Spleen (tissue), 11 donors: ENCODE results near the gene MOCS3. TPM values are rescaled to one million over a fixed set of nuclear protein-coding genes. Genes with fewer than 3 reads are reported as not detected.

Experiments
- DNase-seq: peaks from one replicate; pipeline ENCODE4 v3.0.0-alpha.2; 2020
- H3K27ac ChIP-seq, 8 donors: fragments of 200-600 bp; sonication (generic) in 7 of 8; 1 replicate in 4 of 8; 2 replicates in 4 of 8; pipeline versions ENCODE4 v1.5.0 to v1.8.0; 2016 to 2021; ENCODE audit warnings: inconsistent platforms in 4 of 8, mild to moderate bottlenecking in 4 of 8, moderate library complexity in 1 of 8
- H3K27me3 ChIP-seq, 7 donors: fragments of 200-600 bp; sonication (generic) in 6 of 7; replicated peaks in 1 of 7; 1 replicate in 4 of 7; 2 replicates in 3 of 7; pipeline versions ENCODE4 v1.5.0 to v1.8.0; 2016 to 2021; ENCODE audit warnings: inconsistent platforms in 3 of 7, mild to moderate bottlenecking in 1 of 7
- H3K36me3 ChIP-seq, 6 donors: fragments of 200-600 bp; sonication (generic) in 5 of 6; 1 replicate in 4 of 6; 2 replicates in 2 of 6; pipeline versions ENCODE4 v1.5.0 to v1.8.0; 2016 to 2021; ENCODE audit warnings: inconsistent platforms in 2 of 6
- H3K4me1 ChIP-seq, 6 donors: fragments of 200-600 bp; sonication (generic) in 5 of 6; 1 replicate in 3 of 6; 2 replicates in 3 of 6; pipeline versions ENCODE4 v1.5.0 to v1.8.0; 2016 to 2021; ENCODE audit warnings: inconsistent platforms in 3 of 6
- H3K4me3 ChIP-seq, 8 donors: fragments of 200-600 bp; sonication (generic) in 7 of 8; 1 replicate in 4 of 8; 2 replicates in 4 of 8; pipeline versions ENCODE4 v1.5.0 to v1.8.0; 2016 to 2021; ENCODE audit warnings: inconsistent platforms in 4 of 8, mild to moderate bottlenecking in 4 of 8, moderate library complexity in 2 of 8
- H3K9me3 ChIP-seq, 8 donors: fragments of 200-600 bp; sonication (generic) in 7 of 8; 1 replicate in 4 of 8; 2 replicates in 4 of 8; pipeline versions ENCODE4 v1.5.0 to v1.8.0; 2016 to 2021; ENCODE audit warnings: inconsistent platforms in 4 of 8
- POLR2A ChIP-seq, 3 donors: fragments of 450-650 bp; IDR thresholded peaks; one replicate each; pipeline ENCODE4 v1.5.1; 2017; ENCODE audit warnings: antibody characterized with exemption in 3 of 3, mild to moderate bottlenecking in 1 of 3
- POLR2AphosphoS5 ChIP-seq, 3 donors: sonication (generic); formaldehyde crosslinking; IDR thresholded peaks; one replicate each; pipeline ENCODE4 v1.5.1; 2017; ENCODE audit warnings: antibody characterized with exemption in 3 of 3
- WGBS, 5 donors: extraction: QIAGEN DNeasy Blood & Tissue Kit in 3 of 5; methylation state at CpG; one replicate each; pipeline versions ENCODE4 v1.1.5 to v1.1.7; 2013 to 2018; 5-methylcytosine and 5-hydroxymethylcytosine counted together
- intact Hi-C: fragments of 100-400 bp; cut with DNase I; formaldehyde crosslinking; loops from one replicate; pipeline ENCODE4 v1.15.0; 2023; ENCODE audit warnings: low total_unique reads
- polyA plus RNA-seq, 3 donors: library from polyadenylated mRNA; stranded (reverse); fragments of 200-250 nt; gene quantifications; one replicate each; pipeline ENCODE4 v1.2.1, GENCODE V29; 2013
- total RNA-seq, 7 donors: library from RNA; depleted of rRNA in 3 of 7; stranded (reverse); fragments of >200 nt in 3 of 7; fragmentation: NEBNext Ultra II Directional in 4 of 7; extraction: Animal tissue kit (Norgen Biotek cat#: 25700) in 4 of 7; gene quantifications; one replicate each; pipeline versions ENCODE4 v1.1.0 to v1.2.1, GENCODE V29; 2016 to 2021
- TF ChIP-seq, protein P1 (sequence below), 11 experiments: fragments of 200-600 bp in 7 of 11; fragments of 450-650 bp in 4 of 11; sonication (generic) in 4 of 11; IDR thresholded peaks in 8 of 11; conservative IDR thresholded peaks in 3 of 11; 1 replicate in 7 of 11; 2 replicates in 4 of 11; pipeline versions ENCODE4 v1.4.0 to v1.8.0; 2016 to 2021; ENCODE audit warnings: antibody characterized with exemption in 11 of 11, inconsistent platforms in 4 of 11, mild to moderate bottlenecking in 1 of 11
- donor health status: healthy with polysubstance abuse.
- donor health status: DM: no; HTN: no; CAD: no; lungs with moderate emphysema.
- donor health status: DM: no; HTN: no; CAD: no.
- donor health status: Bipolar disorder and iron deficiency.
- donor health status: healthy.
- donor health status: DM: no; HTN: no; CAD: no.
- donor health status: DM: yes; HTN: yes; CAD: no.

The MOCS3 gene
- total and polyA plus RNA-seq, 10 donors: 2.6 to 7.0 (median 4.8) TPM

DNA sequence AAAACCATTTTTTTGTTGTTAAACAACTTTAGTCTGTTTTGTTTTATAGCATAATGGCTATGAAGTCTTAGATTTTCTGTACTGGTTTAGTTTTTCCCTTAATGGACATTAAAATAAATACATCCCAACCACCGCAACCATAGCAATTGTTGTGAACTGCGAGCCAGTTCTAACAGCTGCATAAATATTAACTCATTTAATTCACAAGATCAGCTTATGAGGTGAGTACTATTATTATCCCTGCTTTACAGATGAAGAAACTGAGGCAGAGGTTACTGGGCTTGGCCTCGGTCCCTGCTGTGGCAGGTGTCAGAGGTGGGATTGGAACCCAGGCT, 23.1 kb downstream of the MOCS3 start:
- WGBS, 5 donors: 89 to 97% (median 92%) methylated on average over 3 of the region's 3 CpGs
- H3K27ac ChIP-seq: peak overlapping the region in 7 of 8 donors; percentile 51 to 85 (median 78)
- peaks cover 0 to 49% (median 5%) of the 10 kb centered on the region in 7 donors for H3K27me3 ChIP-seq
- H3K4me3 ChIP-seq: no peak overlapping the region
- intact Hi-C loops: loop anchor here (10.0 kb wide), 1 partner anchor 643 kb away; no protein-coding TSS in a partner anchor
- peaks cover 4 to 32% (median 13%) of the 10 kb centered on the region in 6 donors for H3K4me1 ChIP-seq
- no peak for TF ChIP-seq POLR2AphosphoS5 (IDR thresholded peaks at IDR 0.05)
- TF ChIP-seq, protein P1, sequence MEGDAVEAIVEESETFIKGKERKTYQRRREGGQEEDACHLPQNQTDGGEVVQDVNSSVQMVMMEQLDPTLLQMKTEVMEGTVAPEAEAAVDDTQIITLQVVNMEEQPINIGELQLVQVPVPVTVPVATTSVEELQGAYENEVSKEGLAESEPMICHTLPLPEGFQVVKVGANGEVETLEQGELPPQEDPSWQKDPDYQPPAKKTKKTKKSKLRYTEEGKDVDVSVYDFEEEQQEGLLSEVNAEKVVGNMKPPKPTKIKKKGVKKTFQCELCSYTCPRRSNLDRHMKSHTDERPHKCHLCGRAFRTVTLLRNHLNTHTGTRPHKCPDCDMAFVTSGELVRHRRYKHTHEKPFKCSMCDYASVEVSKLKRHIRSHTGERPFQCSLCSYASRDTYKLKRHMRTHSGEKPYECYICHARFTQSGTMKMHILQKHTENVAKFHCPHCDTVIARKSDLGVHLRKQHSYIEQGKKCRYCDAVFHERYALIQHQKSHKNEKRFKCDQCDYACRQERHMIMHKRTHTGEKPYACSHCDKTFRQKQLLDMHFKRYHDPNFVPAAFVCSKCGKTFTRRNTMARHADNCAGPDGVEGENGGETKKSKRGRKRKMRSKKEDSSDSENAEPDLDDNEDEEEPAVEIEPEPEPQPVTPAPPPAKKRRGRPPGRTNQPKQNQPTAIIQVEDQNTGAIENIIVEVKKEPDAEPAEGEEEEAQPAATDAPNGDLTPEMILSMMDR (IDR thresholded peaks at IDR 0.05 in 8 of 11, conservative IDR thresholded peaks at IDR 0.05 in 3 of 11): peak in 1 of 11 experiments; percentile 2
- no peaks in the 10 kb centered on the region for H3K9me3 ChIP-seq
- DNase-seq: no peak
- H3K36me3 ChIP-seq: no peaks in the 10 kb centered on the region

DNA sequence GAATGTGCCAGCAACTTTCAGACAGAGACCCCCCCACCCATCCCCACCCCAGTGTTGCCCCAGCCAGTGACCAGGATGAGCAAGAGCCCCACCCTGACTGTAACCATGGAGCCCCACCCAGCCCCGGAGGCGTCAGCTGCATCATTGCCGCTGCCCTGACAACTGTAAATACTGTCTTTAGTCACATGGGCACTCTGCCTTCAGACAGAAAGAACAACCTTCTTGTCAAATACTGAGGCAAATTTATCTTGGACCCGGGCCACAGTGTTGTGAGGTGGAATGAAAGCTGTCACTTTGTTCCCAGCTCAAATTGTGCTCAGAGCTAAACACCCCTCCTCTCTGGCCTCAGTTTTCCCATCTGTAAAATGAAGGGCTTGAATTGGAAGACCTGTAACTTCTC, 23.7 kb downstream of the MOCS3 start:
- TF ChIP-seq POLR2A (IDR thresholded peaks at IDR 0.05): no peak
- TF ChIP-seq POLR2AphosphoS5 (IDR thresholded peaks at IDR 0.05): no peak
- TF ChIP-seq, protein P1 (IDR thresholded peaks at IDR 0.05 in 8 of 11, conservative IDR thresholded peaks at IDR 0.05 in 3 of 11): no peak
- DNase-seq: no peak
- 39 to 55% (median 43%) methylated on average over 2 to 4 of the region's 4 CpGs for WGBS, 5 donors
- H3K9me3 ChIP-seq: no peaks in the 10 kb centered on the region
- H3K4me3 ChIP-seq: no peak overlapping the region
- peak overlapping the region in 6 of 8 donors; percentile 51 to 85 (median 79) for H3K27ac ChIP-seq
- H3K27me3 ChIP-seq: peaks cover 0 to 55% (median 5%) of the 10 kb centered on the region in 7 donors
- intact Hi-C loops: loop anchor here (10.0 kb wide), 1 partner anchor 642 kb away; no protein-coding TSS in a partner anchor
- peaks cover 4 to 32% (median 13%) of the 10 kb centered on the region in 6 donors for H3K4me1 ChIP-seq
- no peaks in the 10 kb centered on the region for H3K36me3 ChIP-seq

DNA sequence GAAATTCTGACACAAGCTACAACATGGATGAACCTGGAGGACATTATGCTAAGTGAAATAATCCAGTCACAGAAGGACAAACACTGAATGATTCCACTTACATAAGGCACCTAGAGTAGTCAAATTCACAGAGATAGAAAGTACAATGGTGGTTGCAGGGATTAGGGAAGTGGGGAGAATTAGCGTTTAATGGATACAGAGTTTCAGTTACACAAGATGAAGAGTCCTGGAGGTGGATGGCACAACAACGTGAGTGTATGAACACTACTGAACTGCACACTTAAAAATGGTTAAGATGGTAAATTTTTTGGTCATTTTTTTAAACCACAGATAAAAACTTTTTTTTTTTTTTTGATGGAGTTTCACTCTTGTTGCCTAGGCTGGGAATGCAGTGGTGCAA, 24.7 kb downstream of the MOCS3 start:
- no peaks in the 10 kb centered on the region for H3K9me3 ChIP-seq
- peaks cover 0 to 57% (median 5%) of the 10 kb centered on the region in 7 donors for H3K27me3 ChIP-seq
- no peak for TF ChIP-seq POLR2AphosphoS5 (IDR thresholded peaks at IDR 0.05)
- TF ChIP-seq, protein P1 (IDR thresholded peaks at IDR 0.05 in 8 of 11, conservative IDR thresholded peaks at IDR 0.05 in 3 of 11): no peak

DNA sequence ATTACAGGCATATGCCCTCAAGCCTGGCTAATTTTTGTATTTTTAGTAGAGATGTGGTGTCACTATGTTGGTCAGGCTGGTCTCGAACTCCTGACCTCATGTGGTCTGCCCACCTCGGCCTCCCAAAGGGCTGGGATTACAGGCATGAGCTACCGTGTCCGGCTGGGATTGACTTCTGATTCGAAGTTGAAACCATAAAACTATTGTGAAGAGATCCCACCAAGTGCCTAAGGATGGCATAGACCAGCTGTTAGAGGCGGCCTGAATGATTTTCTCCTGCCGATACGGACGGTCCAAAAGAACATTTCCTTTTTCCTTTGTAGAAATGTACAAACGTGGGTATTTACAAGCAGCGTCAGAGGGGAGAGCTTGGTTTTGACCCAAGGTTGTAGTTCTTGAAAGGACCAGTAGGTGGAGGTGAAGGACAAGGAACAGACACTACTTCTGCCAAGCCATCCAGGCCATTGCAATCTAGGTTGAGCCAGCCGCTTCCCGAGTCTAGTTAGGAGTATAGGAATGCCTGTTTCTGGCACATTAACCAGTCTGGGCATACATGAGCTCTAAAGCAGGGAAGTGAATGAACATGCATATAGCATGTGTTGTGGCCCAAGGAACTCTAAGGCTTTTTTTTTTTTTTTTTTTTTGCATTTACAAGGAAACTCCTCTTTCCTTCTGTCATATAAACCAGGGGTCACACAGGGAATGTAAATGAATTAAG, 29.0 kb downstream of the MOCS3 start:
- H3K9me3 ChIP-seq: no peaks in the 10 kb centered on the region
- DNase-seq: no peak
- peaks cover 0 to 48% (median 5%) of the 10 kb centered on the region in 7 donors for H3K27me3 ChIP-seq
- no peak overlapping the region for H3K4me3 ChIP-seq
- intact Hi-C loops: loop anchor here (5.0 to 10.0 kb wide), 2 partner anchors 320 to 637 kb away; no protein-coding TSS in a partner anchor
- H3K4me1 ChIP-seq: peaks cover 0 to 20% (median 2%) of the 10 kb centered on the region in 6 donors
- WGBS, 5 donors: 11 to 23% (median 19%) methylated on average over 13 of the region's 13 CpGs
- no peak for TF ChIP-seq POLR2A (IDR thresholded peaks at IDR 0.05)
- TF ChIP-seq, protein P1 (IDR thresholded peaks at IDR 0.05 in 8 of 11, conservative IDR thresholded peaks at IDR 0.05 in 3 of 11): peak; percentile 75 to 95 (median 90)
- no peaks in the 10 kb centered on the region for H3K36me3 ChIP-seq
- H3K27ac ChIP-seq: peak overlapping the region in 1 of 8 donors; percentile 42

More for the DNA sequence above, 24.7 kb downstream of the MOCS3 start:
- Histone ChIP-seq H3K27ac (no peak overlapping the region), H3K4me3 (no peak overlapping the region), H3K36me3 (no peaks in the 10 kb centered on the region), H3K4me1 (peaks cover 4 to 34% (median 18%) of the 10 kb centered on the region in 6 donors)
- 30 to 44% (median 37%) methylated on average over 2 of the region's 2 CpGs for WGBS, 5 donors
- intact Hi-C loops: loop anchor here (10.0 kb wide), 1 partner anchor 641 kb away; no protein-coding TSS in a partner anchor
- no peak for DNase-seq
